HL-60 (cell line): ENCODE measurements around the gene SVOP.

ENCODE experiments used
- DNase-seq, 2 experiments: peaks; one replicate each; pipeline ENCODE4 v3.0.0-alpha.2; 2010 to 2020; ENCODE audit warnings: low read depth in 1 of 2, low spot score in 1 of 2
- H3K27ac ChIP-seq: fragments of 250-450 bp; sonication (Bioruptor Pico); replicated peaks from 2 replicates; pipeline ENCODE4 v1.5.1; 2020; ENCODE audit warnings: mild to moderate bottlenecking, moderate library complexity
- H3K27me3 ChIP-seq: fragments of 250-450 bp; sonication (Bioruptor Pico); 2 replicates; pipeline ENCODE4 v1.5.1; 2021; ENCODE audit warnings: mild to moderate bottlenecking, moderate library complexity; ENCODE audit not compliant: insufficient read depth, poor library complexity, severe bottlenecking
- H3K4me3 ChIP-seq: replicated peaks from 2 replicates; pipeline ENCODE4 v1.5.1; 2011; ENCODE audit warnings: mild to moderate bottlenecking, control low read depth, low read length; ENCODE audit not compliant: insufficient read depth
- GABPA ChIP-seq: IDR thresholded peaks from 2 replicates; pipeline ENCODE4 v1.6.1; 2012; ENCODE audit warnings: low read depth
- POLR2AphosphoS5 ChIP-seq: IDR thresholded peaks from 2 replicates; pipeline ENCODE4 v1.6.1; 2012; ENCODE audit warnings: low read depth
- SPI1 ChIP-seq: IDR thresholded peaks from 2 replicates; pipeline ENCODE4 v1.6.1; 2012; ENCODE audit warnings: low read depth, mild to moderate bottlenecking, borderline replicate concordance
- TF ChIP-seq, protein P1 (sequence below): IDR thresholded peaks from one replicate; pipeline ENCODE4 v1.5.1; 2011; ENCODE audit warnings: low read length, control low read depth, inconsistent platforms; ENCODE audit not compliant: insufficient read depth
- TF ChIP-seq, protein P2 (sequence below): IDR thresholded peaks from 2 replicates; pipeline ENCODE4 v1.6.1; 2012; ENCODE audit warnings: low read depth; ENCODE audit not compliant: insufficient replicate concordance

Gene SVOP

GRCh38 chr12:108888031-108888430, 132.8 kb downstream of the SVOP start:
- TF ChIP-seq POLR2AphosphoS5 (no peak), GABPA (no peak), SPI1 (no peak)
- TF ChIP-seq, protein P1, sequence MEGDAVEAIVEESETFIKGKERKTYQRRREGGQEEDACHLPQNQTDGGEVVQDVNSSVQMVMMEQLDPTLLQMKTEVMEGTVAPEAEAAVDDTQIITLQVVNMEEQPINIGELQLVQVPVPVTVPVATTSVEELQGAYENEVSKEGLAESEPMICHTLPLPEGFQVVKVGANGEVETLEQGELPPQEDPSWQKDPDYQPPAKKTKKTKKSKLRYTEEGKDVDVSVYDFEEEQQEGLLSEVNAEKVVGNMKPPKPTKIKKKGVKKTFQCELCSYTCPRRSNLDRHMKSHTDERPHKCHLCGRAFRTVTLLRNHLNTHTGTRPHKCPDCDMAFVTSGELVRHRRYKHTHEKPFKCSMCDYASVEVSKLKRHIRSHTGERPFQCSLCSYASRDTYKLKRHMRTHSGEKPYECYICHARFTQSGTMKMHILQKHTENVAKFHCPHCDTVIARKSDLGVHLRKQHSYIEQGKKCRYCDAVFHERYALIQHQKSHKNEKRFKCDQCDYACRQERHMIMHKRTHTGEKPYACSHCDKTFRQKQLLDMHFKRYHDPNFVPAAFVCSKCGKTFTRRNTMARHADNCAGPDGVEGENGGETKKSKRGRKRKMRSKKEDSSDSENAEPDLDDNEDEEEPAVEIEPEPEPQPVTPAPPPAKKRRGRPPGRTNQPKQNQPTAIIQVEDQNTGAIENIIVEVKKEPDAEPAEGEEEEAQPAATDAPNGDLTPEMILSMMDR, result no peak
- TF ChIP-seq, protein P2, sequence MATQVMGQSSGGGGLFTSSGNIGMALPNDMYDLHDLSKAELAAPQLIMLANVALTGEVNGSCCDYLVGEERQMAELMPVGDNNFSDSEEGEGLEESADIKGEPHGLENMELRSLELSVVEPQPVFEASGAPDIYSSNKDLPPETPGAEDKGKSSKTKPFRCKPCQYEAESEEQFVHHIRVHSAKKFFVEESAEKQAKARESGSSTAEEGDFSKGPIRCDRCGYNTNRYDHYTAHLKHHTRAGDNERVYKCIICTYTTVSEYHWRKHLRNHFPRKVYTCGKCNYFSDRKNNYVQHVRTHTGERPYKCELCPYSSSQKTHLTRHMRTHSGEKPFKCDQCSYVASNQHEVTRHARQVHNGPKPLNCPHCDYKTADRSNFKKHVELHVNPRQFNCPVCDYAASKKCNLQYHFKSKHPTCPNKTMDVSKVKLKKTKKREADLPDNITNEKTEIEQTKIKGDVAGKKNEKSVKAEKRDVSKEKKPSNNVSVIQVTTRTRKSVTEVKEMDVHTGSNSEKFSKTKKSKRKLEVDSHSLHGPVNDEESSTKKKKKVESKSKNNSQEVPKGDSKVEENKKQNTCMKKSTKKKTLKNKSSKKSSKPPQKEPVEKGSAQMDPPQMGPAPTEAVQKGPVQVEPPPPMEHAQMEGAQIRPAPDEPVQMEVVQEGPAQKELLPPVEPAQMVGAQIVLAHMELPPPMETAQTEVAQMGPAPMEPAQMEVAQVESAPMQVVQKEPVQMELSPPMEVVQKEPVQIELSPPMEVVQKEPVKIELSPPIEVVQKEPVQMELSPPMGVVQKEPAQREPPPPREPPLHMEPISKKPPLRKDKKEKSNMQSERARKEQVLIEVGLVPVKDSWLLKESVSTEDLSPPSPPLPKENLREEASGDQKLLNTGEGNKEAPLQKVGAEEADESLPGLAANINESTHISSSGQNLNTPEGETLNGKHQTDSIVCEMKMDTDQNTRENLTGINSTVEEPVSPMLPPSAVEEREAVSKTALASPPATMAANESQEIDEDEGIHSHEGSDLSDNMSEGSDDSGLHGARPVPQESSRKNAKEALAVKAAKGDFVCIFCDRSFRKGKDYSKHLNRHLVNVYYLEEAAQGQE, result no peak
- Histone ChIP-seq H3K27me3 (no peaks in the 10 kb centered on the region), H3K27ac (no peak overlapping the region), H3K4me3 (no peak overlapping the region)
- no peak for DNase-seq

- Histone ChIP-seq H3K27ac (no peak overlapping the region), H3K4me3 (no peak overlapping the region), H3K27me3 (no peaks in the 10 kb centered on the region)
- no peak for TF ChIP-seq POLR2AphosphoS5
- TF ChIP-seq, protein P1, result no peak
- no peak for TF ChIP-seq GABPA
- no peak for TF ChIP-seq SPI1
- TF ChIP-seq, protein P2, result no peak
- no peak for DNase-seq
These were observed 133.8 kb downstream of the SVOP start for GRCh38 chr12:108886873-108887629.

GRCh38 chr12:108884116-108885012, 136.5 kb downstream of the SVOP start:
- TF ChIP-seq, protein P1, result peak; percentile 78
- no peak for TF ChIP-seq SPI1

More at GRCh38 chr12:108884116-108885012, 136.5 kb downstream of the SVOP start:
- peak; percentile 58 to 69 for DNase-seq
- Histone ChIP-seq H3K27me3 (no peaks in the 10 kb centered on the region), H3K4me3 (no peak overlapping the region), H3K27ac (no peak overlapping the region)
